CD14-positive monocyte (primary cell): Measurements from ENCODE around the gene MYB. TPM values are rescaled to one million over a fixed set of nuclear protein-coding genes. Genes with fewer than 3 reads are reported as not detected.

Experiments
- DNase-seq, 3 donors: peaks; one replicate each; pipeline ENCODE4 v3.0.0-alpha.2; 2011 to 2022
- H2AFZ ChIP-seq: 2 replicates; pipeline ENCODE4 v1.6.0; 2012; ENCODE audit warnings: mild to moderate bottlenecking, low read depth, low read length, inconsistent platforms; ENCODE audit not compliant: insufficient read depth, poor library complexity, severe bottlenecking
- H3K27ac ChIP-seq, 2 donors: 1 replicate in 1 of 2; 2 replicates in 1 of 2; pipeline ENCODE4 v1.5.1; 2012 to 2013; ENCODE audit warnings: low read length in 2 of 2, control low read depth in 1 of 2, inconsistent platforms in 1 of 2, low read depth in 1 of 2, mild to moderate bottlenecking in 1 of 2
- H3K27me3 ChIP-seq, 2 donors: one replicate each; pipeline versions ENCODE4 v1.6.0 to v1.6.1; 2011 to 2013; ENCODE audit warnings: low read length in 2 of 2; ENCODE audit not compliant: control insufficient read depth in 2 of 2, insufficient read depth in 2 of 2
- H3K36me3 ChIP-seq, 2 donors: replicated peaks in 1 of 2; 1 replicate in 1 of 2; 2 replicates in 1 of 2; pipeline versions ENCODE4 v1.5.1 to v1.6.1; 2012 to 2013; ENCODE audit warnings: low read length in 2 of 2, control low read depth in 1 of 2, inconsistent platforms in 1 of 2, mild to moderate bottlenecking in 1 of 2; ENCODE audit not compliant: insufficient read depth in 2 of 2, control insufficient read depth in 1 of 2
- H3K4me1 ChIP-seq, 2 donors: 1 replicate in 1 of 2; 2 replicates in 1 of 2; pipeline versions ENCODE4 v1.5.1 to v1.6.1; 2012 to 2013; ENCODE audit warnings: low read length in 2 of 2, control low read depth in 1 of 2, inconsistent platforms in 1 of 2, mild to moderate bottlenecking in 1 of 2, moderate library complexity in 1 of 2; ENCODE audit not compliant: insufficient read depth in 2 of 2, control insufficient read depth in 1 of 2
- H3K4me2 ChIP-seq: replicated peaks from 2 replicates; pipeline ENCODE3; 2012; ENCODE audit warnings: low read length, moderate library complexity, mild to moderate bottlenecking; ENCODE audit not compliant: poor library complexity, severe bottlenecking; ENCODE audit errors: extremely low read depth
- H3K4me3 ChIP-seq, 3 experiments: fragments of 200-600 bp in 1 of 3; sonication (generic) in 1 of 3; replicated peaks in 1 of 3; 1 replicate in 2 of 3; 2 replicates in 1 of 3; pipeline ENCODE4 v1.5.1; 2011 to 2013; ENCODE audit warnings: low read length in 3 of 3, mild to moderate bottlenecking in 3 of 3, control low read depth in 2 of 3, low read depth in 2 of 3, inconsistent platforms in 1 of 3, moderate library complexity in 1 of 3
- H3K79me2 ChIP-seq: 2 replicates; pipeline ENCODE4 v1.6.0; 2012; ENCODE audit warnings: mild to moderate bottlenecking, control low read depth, inconsistent platforms, low read length, moderate library complexity; ENCODE audit not compliant: insufficient read depth
- H3K9ac ChIP-seq: 2 replicates; pipeline ENCODE4 v1.6.0; 2017; ENCODE audit warnings: low read length, mild to moderate bottlenecking; ENCODE audit not compliant: insufficient read depth, poor library complexity, severe bottlenecking
- H3K9me3 ChIP-seq, 2 donors: replicated peaks in 1 of 2; 1 replicate in 1 of 2; 2 replicates in 1 of 2; pipeline versions ENCODE4 v1.5.1 to v1.6.1; 2012 to 2013; ENCODE audit warnings: low read length in 2 of 2, control low read depth in 1 of 2; ENCODE audit not compliant: control insufficient read depth in 1 of 2, insufficient read depth in 1 of 2
- H4K20me1 ChIP-seq: 2 replicates; pipeline ENCODE4 v1.6.0; 2012; ENCODE audit warnings: mild to moderate bottlenecking, low read length, control low read depth, moderate library complexity; ENCODE audit not compliant: insufficient read depth
- H3K27ac Mint-ChIP-seq, 7 donors: one replicate each; pipeline ENCODE4 v1.8.0; 2020; ENCODE audit warnings: mild to moderate bottlenecking in 7 of 7, mixed read lengths in 7 of 7, moderate library complexity in 6 of 7, inconsistent platforms in 2 of 7
- H3K27me3 Mint-ChIP-seq, 3 donors: one replicate each; pipeline ENCODE4 v1.8.0; 2021 to 2022; ENCODE audit warnings: low read depth in 3 of 3, mild to moderate bottlenecking in 3 of 3, mixed read lengths in 3 of 3, moderate library complexity in 3 of 3, inconsistent platforms in 1 of 3
- H3K36me3 Mint-ChIP-seq, 2 donors: one replicate each; pipeline ENCODE4 v1.8.0; 2020; ENCODE audit warnings: mixed read lengths in 2 of 2, inconsistent platforms in 1 of 2, mild to moderate bottlenecking in 1 of 2
- H3K4me1 Mint-ChIP-seq: one replicate; pipeline ENCODE4 v1.8.0; 2020; ENCODE audit warnings: mild to moderate bottlenecking, mixed read lengths
- H3K4me3 Mint-ChIP-seq, 2 donors: one replicate each; pipeline ENCODE4 v1.8.0; 2020; ENCODE audit warnings: mild to moderate bottlenecking in 2 of 2, mixed read lengths in 2 of 2, moderate library complexity in 1 of 2
- H3K9me3 Mint-ChIP-seq, 7 donors: one replicate each; pipeline ENCODE4 v1.8.0; 2020 to 2022; ENCODE audit warnings: mixed read lengths in 7 of 7, mild to moderate bottlenecking in 6 of 7, moderate library complexity in 6 of 7, inconsistent platforms in 2 of 7
- CTCF ChIP-seq: fragments of 200-600 bp; IDR thresholded peaks from one replicate; pipeline ENCODE4 v1.8.0; 2022; ENCODE audit warnings: antibody characterized with exemption, mild to moderate bottlenecking
- WGBS: methylation state at CpG from one replicate; pipeline ENCODE4 v1.1.5; 2013; ENCODE audit warnings: missing lambda C conversion rate; ENCODE audit not compliant: insufficient coverage; 5-methylcytosine and 5-hydroxymethylcytosine counted together
- intact Hi-C, 2 donors: fragments of 100-400 bp; cut with micrococcal nuclease; formaldehyde crosslinking; loops; one replicate each; pipeline versions ENCODE4 v1.15.0 to v1.15.1; 2023
- polyA minus RNA-seq: library from RNA; depleted of rRNA, polyadenylated mRNA; stranded (reverse); fragments of >200 nt; gene quantifications from 2 replicates; pipeline ENCODE4 v1.2.3, GENCODE V29; 2012
- polyA plus RNA-seq, 3 donors: library from polyadenylated mRNA; depleted of rRNA in 1 of 3; unstranded in 2 of 3; stranded (reverse) in 1 of 3; fragments of 300-500 nt in 2 of 3; fragments of >200 nt in 1 of 3; fragmentation: Illumina TruSeq in 2 of 3; gene quantifications; 1 replicate in 2 of 3; 2 replicates in 1 of 3; pipeline ENCODE4 v1.2.3, GENCODE V29; 2012 to 2021
- total RNA-seq, 12 experiments: library from RNA in 1 of 12; stranded (reverse) in 1 of 12; fragments of 120-200 nt in 1 of 12; gene quantifications; one replicate each; pipeline ENCODE4 v1.2.4 and lab custom pipeline; 2013 to 2026; ENCODE audit warnings: mixed read lengths in 6 of 12, inconsistent platforms in 1 of 12

Gene MYB
- 4.3 TPM for total RNA-seq (2013)
- 1 to 10 TPM; 1.5 to 2.2 (median 1.7) TPM for polyA plus RNA-seq
- polyA minus RNA-seq: 1.4 and 4.3 TPM in 2 replicates
- 1.7 to 8.9 (median 3.2) reads per million in 11 experiments for total RNA-seq (lab: John Stamatoyannopoulos, UW)

DNA sequence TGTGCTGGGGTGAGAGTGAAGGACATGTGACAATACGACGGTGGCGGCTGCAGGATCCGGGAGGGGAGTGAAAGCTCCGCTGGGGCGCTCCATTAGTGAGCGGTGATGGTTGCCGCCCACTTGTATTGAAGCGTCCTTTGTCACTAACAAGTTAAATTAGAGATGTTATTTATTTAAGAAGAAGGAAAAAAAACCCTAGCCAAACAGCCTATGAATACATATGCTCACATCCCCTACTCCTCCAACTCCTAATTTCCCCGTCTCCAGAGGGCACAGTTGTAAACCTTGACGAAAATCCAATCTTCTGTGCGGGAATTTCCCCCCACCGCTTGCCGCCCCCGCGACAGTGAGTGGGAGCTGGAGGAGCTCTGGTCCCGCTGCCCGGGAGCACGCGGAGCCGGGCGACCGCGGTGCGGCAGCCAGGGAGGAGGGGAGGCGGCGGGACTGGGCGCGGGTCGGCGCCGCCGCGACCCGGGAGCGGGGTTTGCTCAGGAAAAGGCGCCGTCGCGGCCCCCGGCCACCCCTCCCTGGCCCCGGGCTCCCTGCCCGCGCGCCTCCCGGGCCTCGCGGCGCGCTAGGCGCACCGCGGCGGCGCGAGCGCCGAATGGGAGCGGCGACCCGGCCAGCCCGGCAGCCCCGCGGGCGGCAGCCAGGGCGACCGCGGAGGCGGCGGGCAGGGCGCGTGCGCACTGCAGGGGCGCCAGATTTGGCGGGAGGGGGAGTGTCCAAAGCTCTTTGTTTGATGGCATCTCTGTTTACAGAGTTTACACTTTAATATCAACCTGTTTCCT lies at the start of gene MYB:
TSS of gene MYB (plus strand) at position 767 of the 791 bp plus-strand sequence. CDS start 206 bp downstream, outside the sequence.
- peak within 1 kb of the TSS; percentile 54 to 88 (median 82) for H3K27ac Mint-ChIP-seq
- peak within 1 kb of the TSS; percentile 95 to 98 for H3K4me3 Mint-ChIP-seq
- H3K4me2 ChIP-seq: peak within 1 kb of the TSS; percentile 98
- H3K27ac ChIP-seq: peak within 1 kb of the TSS; percentile 42 to 74
- under 1% methylated on average over 55 of the region's 75 CpGs for WGBS
- H3K36me3 ChIP-seq: no peaks in the 10 kb centered on the region
- H3K9me3 Mint-ChIP-seq: no peaks in the 10 kb centered on the region
- H3K79me2 ChIP-seq: peaks cover 52% of the 10 kb centered on the region
- H2AFZ ChIP-seq: peak within 1 kb of the TSS; percentile 94
- intact Hi-C loops: loop anchor here in 1 of 2 donors (10.0 kb wide), 3 partner anchors 104 to 1084 kb away; partner anchors contain the start of gene HBS1L
- peak within 1 kb of the TSS; percentile 93 to 97 (median 95) for H3K4me3 ChIP-seq
- peaks cover 33 to 46% of the 10 kb centered on the region in 2 donors for H3K4me1 ChIP-seq
- no peaks in the 10 kb centered on the region for H3K27me3 Mint-ChIP-seq
- TF ChIP-seq CTCF: no peak
- H3K4me1 Mint-ChIP-seq: peaks cover 51% of the 10 kb centered on the region
- peak; percentile 51 to 61 (median 56) for DNase-seq
- no peaks in the 10 kb centered on the region for H3K27me3 ChIP-seq
- no peaks in the 10 kb centered on the region for H3K36me3 Mint-ChIP-seq
- no peaks in the 10 kb centered on the region for H3K9me3 ChIP-seq
- peak within 1 kb of the TSS; percentile 74 for H3K9ac ChIP-seq
- H4K20me1 ChIP-seq: no peaks in the 10 kb centered on the region

- Histone ChIP-seq H3K9me3 (no peaks in the 10 kb centered on the region), H2AFZ (peak overlapping the region; percentile 10), H3K27me3 (no peaks in the 10 kb centered on the region), H3K4me3 (no peak overlapping the region), H3K9ac (no peak overlapping the region), H3K79me2 (no peaks in the 10 kb centered on the region), H3K27ac (no peak overlapping the region), H4K20me1 (no peaks in the 10 kb centered on the region), H3K4me1 (peaks cover 8 to 19% of the 10 kb centered on the region in 2 donors), H3K36me3 (no peaks in the 10 kb centered on the region), H3K4me2 (no peak overlapping the region)
- Mint-ChIP-seq H3K27me3 (peaks cover 0 to 3% (median 2%) of the 10 kb centered on the region in 3 donors), H3K9me3 (no peaks in the 10 kb centered on the region), H3K36me3 (no peaks in the 10 kb centered on the region), H3K4me3 (no peak overlapping the region), H3K4me1 (peaks cover 24% of the 10 kb centered on the region), H3K27ac (no peak overlapping the region)
- intact Hi-C loops: no loop called here
- no peak for DNase-seq
- WGBS: 83% methylated on average over 1 of the region's 2 CpGs
- TF ChIP-seq CTCF: no peak
Measured at GRCh38 chr6:135132776-135133175, 48.3 kb upstream of the MYB start.
